NCI-H82 treated with DMSO at 0.1 percent for 48 hours (cell line): ENCODE data around the gene OSBPL3.

Source experiments
- DNase-seq: peaks from one replicate; lab custom pipeline; 2025; ENCODE audit not compliant: unreplicated experiment; lab: John Stamatoyannopoulos, UW

OSBPL3 gene

GRCh38 chr7:24899905-24900304 is 80.1 kb downstream of the OSBPL3 start:
- DNase-seq, result no peak

GRCh38 chr7:24899161-24899560 is 80.8 kb downstream of the OSBPL3 start:
- no peak for DNase-seq

GRCh38 chr7:24898691-24899090 is 81.3 kb downstream of the OSBPL3 start:
- DNase-seq, result no peak

- DNase-seq, result no peak
Measured at GRCh38 chr7:24896031-24896501, 83.9 kb downstream of the OSBPL3 start.

GRCh38 chr7:24894429-24895221 is 85.4 kb downstream of the OSBPL3 start:
- DNase-seq, result no peak

- no peak for DNase-seq
Measured at GRCh38 chr7:24891311-24891735, 88.7 kb downstream of the OSBPL3 start.

- no peak for DNase-seq
Measured at GRCh38 chr7:24889611-24890010, 90.4 kb downstream of the OSBPL3 start.

- DNase-seq, result no peak
Measured at GRCh38 chr7:24888653-24889052, 91.3 kb downstream of the OSBPL3 start.

- no peak for DNase-seq
Measured at GRCh38 chr7:24885716-24886115, 94.3 kb downstream of the OSBPL3 start.

GRCh38 chr7:24885305-24885704 is 94.7 kb downstream of the OSBPL3 start:
- DNase-seq, result peak; percentile 9

- DNase-seq, result no peak
Measured at GRCh38 chr7:24884401-24884800, 95.6 kb downstream of the OSBPL3 start.

GRCh38 chr7:24883622-24884013 is 96.4 kb downstream of the OSBPL3 start:
- DNase-seq, result no peak

- no peak for DNase-seq
Measured at GRCh38 chr7:24882989-24883621, 96.9 kb downstream of the OSBPL3 start.

GRCh38 chr7:24881623-24882022 is 98.4 kb downstream of the OSBPL3 start:
- DNase-seq, result no peak

GRCh38 chr7:24880886-24881285 is 99.1 kb downstream of the OSBPL3 start:
- no peak for DNase-seq

GRCh38 chr7:24879291-24879690 is 100.7 kb downstream of the OSBPL3 start:
- DNase-seq, result no peak

- no peak for DNase-seq
Measured at GRCh38 chr7:24877790-24878311, 102.1 kb downstream of the OSBPL3 start.

- no peak for DNase-seq
Measured at GRCh38 chr7:24874791-24875190, 105.2 kb downstream of the OSBPL3 start.

- DNase-seq, result no peak
Measured at GRCh38 chr7:24873944-24874343, 106.0 kb downstream of the OSBPL3 start.

GRCh38 chr7:24871770-24872169 is 108.2 kb downstream of the OSBPL3 start:
- no peak for DNase-seq

GRCh38 chr7:24870766-24871165 is 109.2 kb downstream of the OSBPL3 start:
- DNase-seq, result no peak

- DNase-seq, result no peak
Measured at GRCh38 chr7:24869572-24869971, 110.4 kb downstream of the OSBPL3 start.
